Skeletal muscle cell (primary cell): ENCODE data around the gene PDLIM4.
A peak's percentile ranks its signal among the peaks of the same experiment; 100 is the strongest.

Source experiments
- DNase-seq: peaks from one replicate; pipeline ENCODE4 v3.0.0-alpha.2; 2010; ENCODE audit warnings: low read depth
- H3K4me3 ChIP-seq: 2 replicates; pipeline ENCODE4 v1.5.1; 2011; ENCODE audit warnings: low read depth, mild to moderate bottlenecking, control low read depth, low read length, moderate library complexity

PDLIM4 gene, protein sequence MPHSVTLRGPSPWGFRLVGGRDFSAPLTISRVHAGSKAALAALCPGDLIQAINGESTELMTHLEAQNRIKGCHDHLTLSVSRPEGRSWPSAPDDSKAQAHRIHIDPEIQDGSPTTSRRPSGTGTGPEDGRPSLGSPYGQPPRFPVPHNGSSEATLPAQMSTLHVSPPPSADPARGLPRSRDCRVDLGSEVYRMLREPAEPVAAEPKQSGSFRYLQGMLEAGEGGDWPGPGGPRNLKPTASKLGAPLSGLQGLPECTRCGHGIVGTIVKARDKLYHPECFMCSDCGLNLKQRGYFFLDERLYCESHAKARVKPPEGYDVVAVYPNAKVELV

DNA sequence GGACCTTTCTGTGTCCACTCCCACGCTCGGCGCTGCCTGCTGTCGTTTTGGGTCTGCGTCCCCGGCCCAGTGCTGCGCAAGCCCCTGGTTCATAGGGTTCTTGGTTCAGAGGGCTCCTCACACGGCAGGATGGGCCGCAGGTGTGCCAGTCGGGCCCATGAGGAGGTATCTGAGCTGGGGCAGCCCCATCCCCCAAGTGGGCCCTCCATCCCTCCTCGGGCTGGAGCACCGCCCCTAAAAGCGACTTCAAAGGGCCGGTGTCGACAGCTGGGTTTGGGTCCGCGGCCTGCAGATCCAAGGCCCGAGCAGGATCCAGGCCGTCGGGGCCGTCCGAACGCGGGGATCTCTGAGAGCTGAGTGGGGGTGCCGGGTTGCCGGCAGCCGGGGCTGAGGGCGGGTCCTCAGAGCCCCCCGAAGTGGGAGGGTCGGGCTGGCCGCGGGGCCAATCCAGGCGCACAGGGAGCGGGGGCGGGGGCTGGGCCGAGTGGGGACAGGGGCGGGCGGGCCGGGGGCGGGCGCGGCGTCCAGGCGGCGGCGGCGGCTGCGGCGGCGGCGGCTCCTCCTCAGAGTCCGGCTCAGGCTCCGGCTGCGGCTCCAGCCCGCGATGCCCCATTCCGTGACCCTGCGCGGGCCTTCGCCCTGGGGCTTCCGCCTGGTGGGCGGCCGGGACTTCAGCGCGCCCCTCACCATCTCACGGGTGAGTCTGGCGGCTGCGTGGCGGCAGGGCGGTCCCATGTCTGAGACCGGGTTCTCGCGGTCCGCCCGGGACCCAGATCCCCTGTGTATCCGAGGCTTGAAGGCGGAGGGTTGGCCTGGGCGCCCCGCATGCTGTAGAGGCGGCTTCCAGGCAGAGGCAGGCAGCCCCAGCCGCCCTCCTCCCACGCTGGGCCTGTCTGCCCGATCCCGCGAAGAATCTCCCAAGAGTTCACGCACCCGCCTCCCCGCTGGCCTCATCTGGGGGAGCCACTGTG lies at the start of gene PDLIM4:
Gene PDLIM4 (plus strand): TSS at position 566 of the 971 bp plus-strand sequence. CDS start 39 bp downstream, at position 605.
- DNase-seq = no peak
- H3K4me3 ChIP-seq = peak within 1 kb of the TSS; percentile 83

DNA sequence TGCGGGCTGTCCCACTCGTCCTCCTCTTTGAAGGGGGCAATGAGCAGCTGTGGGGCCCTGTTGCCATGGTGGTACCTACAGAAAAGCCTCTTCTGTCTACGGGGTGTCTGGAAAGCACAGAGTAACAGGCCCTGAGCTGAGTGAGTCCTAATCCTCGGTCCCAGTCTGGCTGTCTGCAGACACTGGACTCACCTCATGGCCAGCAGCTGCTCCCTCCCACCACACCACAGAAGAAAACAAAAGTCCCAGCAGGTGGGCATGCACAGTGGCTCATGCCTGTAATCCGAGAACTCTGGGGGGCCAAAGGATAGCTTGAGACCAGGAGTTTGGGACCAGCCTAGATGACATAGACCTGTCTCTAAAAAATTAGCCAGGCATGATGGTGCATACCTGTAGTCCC lies 49.7 kb upstream of the PDLIM4 start:
- H3K4me3 ChIP-seq = no peak overlapping the region

DNA sequence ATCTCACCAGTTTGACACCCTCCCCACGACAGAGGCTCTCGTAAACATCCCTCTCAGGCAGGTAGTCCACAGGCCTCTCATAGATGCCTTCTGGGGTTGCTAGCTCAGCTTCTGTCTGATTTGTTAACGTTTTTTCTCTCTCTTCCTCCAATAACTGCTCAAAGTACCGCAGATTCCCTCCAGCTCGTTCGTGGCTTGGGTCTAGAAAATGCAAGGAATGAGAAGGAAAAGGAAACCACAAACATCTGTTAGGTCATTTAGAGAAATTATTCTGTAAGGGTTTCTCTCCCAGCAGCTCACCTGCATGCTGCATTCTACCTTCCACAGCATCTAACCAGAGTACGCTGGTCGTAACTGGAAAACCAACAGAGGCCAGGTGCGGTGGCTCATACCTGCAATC lies 48.4 kb upstream of the PDLIM4 start:
- no peak for DNase-seq
- no peak overlapping the region for H3K4me3 ChIP-seq

More for the DNA sequence above, 49.7 kb upstream of the PDLIM4 start:
- DNase-seq = no peak

DNA sequence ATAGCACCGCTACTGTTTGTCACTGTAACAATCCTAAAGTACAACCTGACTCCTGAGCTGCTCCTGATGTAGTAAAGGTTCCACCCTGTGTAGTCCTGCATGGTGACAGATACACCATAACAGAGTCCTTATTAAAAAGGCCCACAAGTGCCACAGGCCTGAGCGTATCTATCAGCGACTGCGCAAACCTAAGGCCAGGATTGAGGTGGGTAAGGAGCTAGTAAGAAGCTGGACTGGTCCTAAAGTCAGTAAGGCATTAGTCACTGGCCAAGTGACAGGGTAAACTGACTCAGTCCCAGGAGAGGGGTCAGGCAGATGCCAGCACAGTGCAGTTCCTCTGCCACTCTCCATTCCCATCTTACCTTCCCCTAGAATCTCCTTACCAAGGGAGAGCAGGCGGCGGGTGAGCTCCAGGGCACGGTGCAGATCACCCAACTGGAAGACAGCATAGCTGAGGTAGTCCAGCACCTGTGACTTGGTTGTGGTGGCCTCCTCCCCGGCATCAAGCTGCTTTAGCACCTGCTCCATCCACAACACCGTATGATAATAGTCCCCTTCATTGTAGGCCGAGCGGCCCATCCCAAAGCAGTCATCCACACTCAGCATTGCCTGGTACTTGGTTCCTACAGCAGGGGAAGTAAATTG lies 47.5 kb upstream of the PDLIM4 start:
- H3K4me3 ChIP-seq = no peak overlapping the region
- no peak for DNase-seq

DNA sequence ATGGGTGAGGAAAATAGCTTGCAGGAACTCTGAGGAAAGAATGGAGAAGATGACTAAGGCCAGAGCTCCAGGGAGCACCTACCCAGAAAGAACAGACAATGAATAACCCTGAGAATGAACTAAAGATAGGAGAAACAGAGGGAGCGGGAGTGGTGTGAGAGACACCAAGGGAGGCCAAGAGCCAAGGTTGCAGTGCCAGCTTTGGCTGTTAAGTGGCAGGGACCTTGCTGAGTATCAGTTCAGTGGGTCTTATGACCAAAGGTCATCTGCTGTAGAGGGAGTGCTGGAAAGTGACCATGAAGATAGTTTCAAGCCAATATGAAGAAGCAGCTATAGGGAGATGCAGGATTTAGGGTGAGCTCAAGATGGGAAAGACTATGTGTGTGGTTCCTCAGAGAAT lies 46.6 kb upstream of the PDLIM4 start:
- no peak for DNase-seq
- H3K4me3 ChIP-seq = no peak overlapping the region

DNA sequence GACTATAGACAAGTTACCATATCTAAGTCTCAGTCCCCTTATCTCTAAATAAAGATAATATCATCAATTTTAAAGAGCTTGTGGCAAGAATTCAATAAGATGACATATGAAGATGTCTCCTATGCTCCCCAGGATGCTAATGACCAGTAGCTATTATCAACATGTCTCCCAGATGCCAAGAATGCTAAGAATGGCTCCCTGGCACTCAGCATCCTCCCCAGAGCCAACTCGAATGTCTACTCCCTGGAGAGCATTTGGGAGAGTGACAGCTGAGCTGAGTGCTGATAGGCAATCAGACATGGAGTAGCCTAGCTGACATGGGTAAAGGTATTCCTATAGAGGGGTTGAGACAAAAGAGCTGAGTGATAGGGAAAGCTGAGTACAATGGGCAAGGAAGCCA lies 45.7 kb upstream of the PDLIM4 start:
- H3K4me3 ChIP-seq = no peak overlapping the region
- DNase-seq = no peak

DNA sequence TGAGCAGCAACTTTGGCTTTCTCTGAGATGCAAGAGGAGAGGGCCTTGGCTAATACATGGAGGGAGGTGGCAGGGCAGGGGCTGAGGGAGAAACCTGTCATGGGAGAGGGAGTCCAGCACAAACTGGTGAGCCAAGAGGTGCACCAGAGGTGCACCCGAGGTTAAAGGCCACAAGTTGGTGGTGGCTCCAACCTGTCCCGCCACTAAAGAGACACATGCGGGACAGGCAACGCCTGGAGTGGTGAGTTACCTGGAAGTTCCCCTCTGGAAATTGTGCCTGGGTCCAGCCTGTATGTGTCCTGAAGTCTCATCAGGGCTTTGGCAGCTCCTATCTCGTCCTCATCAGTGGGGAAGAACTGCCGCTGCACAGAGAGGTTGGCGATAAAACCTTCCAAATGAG lies 43.8 kb upstream of the PDLIM4 start:
- no peak for DNase-seq
- no peak overlapping the region for H3K4me3 ChIP-seq

DNA sequence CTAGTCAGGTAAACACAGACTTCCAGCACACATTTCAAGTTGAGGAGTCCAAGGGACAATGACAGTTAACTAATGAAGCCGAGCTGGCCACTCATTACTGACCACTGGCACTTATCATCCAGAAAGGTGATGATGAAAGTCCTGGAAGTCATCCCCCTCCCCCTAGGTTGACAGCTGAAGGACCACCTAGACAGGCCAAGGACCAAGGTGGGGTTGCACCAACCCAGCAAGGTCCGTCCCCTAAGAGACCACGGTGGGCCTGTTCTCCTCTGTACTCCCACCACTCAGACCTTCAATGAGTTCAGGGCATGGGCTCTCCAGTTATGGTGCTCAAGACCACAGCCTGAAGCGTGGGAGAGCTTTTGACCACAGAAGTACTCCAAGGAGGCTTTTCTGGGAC lies 43.0 kb upstream of the PDLIM4 start:
- H3K4me3 ChIP-seq = no peak overlapping the region
- DNase-seq = no peak

DNA sequence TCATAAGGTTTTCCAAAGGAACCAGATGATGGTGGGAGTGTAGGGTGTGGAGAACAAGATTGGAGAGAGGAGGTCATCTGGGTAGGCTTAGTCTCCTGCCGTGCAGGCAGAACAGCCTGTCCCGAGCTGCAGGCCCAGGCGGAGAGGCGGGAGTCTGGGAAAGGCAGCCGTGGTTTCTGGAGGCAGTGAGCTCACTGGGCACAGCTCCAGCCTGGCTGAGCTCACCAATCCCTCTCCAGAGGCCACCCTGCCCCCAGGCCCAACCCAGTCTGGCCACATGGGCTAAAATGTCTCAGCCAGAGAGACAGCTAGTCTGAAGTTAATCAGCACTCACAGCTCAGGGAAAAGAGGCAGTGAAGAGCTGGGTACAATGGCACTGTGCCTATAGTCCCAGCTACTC lies 42.2 kb upstream of the PDLIM4 start:
- DNase-seq = peak; percentile 98
- no peak overlapping the region for H3K4me3 ChIP-seq

DNA sequence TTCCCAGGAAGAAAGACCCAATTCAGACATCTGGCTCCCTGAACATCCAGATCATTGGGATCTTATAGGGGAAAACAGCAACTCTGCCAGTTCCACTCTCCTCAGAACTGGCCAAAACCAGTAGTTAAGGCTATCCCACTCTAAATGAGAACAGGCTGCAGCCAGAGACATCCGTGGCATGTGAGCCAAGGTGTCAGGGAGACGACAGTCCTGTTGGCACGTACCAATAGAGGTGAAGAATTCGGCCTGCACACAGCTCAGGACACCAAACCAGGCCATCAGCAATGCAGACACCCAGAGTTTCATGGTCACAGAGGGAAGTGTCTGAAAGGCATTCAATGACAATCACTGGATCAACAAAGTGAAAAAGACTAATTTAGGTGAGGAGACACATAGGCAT lies 39.2 kb upstream of the PDLIM4 start:
- H3K4me3 ChIP-seq = no peak overlapping the region
- DNase-seq = no peak

DNA sequence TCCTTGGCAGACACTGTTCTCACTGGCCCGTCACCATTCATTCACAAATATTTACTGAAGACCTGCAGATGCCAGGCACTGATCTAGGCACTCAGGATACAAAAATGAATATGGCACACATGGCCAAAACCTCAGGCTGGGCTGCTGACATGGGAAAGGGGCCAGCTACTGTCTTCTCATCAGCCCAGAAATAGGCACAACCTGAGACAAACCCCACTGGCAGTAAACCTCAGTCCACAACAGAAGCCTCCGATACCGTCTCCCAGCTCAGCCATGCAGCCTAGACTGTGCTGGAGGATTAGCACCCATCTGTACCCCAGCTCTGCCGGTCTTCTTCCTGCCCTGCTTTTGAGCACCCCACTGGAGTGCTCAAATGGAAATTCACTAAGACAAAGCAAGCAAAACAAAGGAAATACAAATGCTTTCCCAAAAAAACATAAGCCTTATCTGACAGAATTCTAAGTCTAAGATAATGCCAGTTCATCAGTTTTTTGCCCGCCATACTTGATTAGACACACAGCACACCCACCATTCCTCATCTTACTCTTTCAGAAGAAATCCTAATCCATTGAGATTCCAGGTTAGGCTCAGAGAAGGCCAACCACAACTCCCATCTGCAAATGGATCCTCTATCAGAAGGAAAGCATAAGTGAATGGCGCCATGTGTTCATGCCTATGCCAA lies 38.1 kb upstream of the PDLIM4 start:
- no peak for DNase-seq
- no peak overlapping the region for H3K4me3 ChIP-seq

DNA sequence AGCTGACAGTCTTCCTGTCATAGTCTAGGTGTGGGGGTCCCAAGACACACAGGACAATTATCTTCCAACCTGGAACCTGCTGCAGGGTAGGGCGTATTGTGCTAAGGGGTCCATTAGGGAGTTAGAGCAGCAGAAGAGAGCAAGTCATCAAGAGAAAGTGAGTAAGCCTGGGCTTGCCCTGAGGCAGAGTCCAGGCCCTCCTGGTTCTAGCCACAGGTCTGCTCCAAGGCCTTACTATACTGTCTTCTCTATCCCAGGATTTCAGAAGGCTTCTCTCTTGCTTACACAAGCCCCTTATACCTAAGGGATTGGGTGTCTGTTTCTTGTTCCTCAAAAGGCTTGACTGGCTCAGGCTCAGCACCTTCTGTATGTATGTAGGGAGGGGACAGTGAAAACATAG lies 37.5 kb upstream of the PDLIM4 start:
- no peak for DNase-seq
- H3K4me3 ChIP-seq = no peak overlapping the region

DNA sequence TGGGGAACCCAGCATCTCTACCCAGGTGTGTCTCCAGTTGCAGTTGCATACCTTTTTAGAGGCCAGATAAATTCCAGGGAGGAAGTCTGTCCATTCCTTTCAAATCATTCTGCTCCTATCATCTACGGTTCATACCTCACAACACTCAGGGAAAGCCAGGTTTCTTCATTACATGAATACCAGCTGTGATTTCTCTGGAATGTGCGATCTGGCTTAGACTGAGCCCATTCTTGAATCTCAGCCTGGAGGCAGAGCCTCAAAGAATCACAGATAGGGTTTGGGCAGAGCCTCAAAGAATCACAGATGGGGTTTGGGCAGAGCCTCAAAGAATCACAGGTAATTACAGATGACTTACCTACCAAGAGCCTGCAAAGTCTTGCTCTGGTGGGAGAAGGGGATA lies 37.0 kb upstream of the PDLIM4 start:
- H3K4me3 ChIP-seq = no peak overlapping the region
- DNase-seq = no peak

DNA sequence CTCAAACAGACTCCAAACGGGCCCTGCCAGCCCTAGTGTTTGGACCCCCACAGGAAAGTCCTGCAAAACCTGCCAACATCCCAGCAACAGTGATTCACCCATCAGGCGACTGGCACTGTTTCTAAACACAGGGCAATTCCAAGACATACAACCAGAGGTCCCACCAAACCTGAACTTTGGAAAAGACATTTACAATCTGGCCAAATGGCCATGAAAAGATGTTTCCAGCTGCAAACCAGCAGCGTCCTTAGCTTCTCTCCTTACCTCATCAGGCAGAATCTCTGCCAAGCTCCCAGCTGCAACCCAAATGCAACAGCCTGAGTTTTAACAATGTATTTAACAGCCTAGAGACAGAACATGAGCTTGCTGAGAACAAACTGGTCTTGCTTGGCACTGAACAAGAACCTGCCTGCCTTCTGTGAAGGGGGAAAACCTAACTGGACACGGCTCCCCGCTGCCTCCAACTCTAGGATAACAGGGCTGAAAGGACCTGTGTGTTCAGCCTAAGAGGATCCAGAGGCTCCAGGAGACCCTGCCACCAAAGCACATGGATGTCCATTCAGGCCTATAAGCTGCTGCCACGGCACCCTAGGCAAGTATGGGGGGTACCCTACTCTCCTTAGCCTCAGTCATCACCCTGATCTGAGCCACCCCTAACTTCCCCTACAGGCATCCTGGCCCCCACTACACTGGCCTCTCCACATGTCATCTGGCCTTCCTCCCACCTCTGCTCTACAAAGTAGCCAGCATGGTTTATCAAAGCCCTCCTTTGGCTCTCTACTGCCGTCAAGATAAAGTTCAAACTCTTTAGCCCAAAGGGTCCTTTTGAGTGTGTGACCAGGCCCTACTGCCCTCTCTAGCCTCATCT lies 35.5 kb upstream of the PDLIM4 start:
- peak; percentile 76 for DNase-seq

DNA sequence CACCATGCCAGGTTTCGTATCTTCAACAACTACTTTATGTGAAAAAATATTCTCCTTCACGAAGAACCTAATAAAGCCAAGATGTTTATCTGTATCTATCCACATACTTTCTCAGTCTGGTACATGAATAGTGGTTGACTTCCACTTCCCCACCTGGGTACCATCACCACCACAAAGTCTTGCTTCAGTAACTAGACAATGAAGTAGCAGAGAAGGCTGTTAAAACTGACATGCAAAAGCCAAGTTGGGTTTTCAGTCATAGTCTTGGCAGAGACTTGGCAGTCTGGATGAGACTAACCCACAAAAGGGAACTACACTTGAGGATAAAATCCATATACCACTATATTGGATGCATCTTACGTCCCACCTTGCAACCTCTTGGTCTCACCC lies 34.9 kb upstream of the PDLIM4 start:
- no peak overlapping the region for H3K4me3 ChIP-seq
- DNase-seq = no peak

More for the DNA sequence above, 35.5 kb upstream of the PDLIM4 start:
- no peak overlapping the region for H3K4me3 ChIP-seq

DNA sequence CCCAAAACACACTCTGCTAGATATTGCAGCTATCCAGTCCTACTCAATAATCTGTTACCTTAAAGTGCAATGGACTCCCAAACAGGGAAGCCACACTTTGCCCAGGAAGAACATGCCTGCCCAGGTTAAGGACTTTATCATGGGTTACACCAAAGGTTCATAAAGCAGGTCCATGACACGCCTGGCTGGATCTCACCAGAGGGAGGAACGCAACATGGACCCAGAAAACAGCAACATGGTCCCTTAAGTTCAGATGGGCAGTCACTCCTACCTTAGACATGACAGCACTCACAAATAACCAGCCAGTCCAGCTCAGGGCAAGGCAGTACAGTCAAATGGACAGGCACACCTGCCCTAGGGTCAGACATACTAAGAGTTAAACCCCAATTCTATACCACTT lies 33.6 kb upstream of the PDLIM4 start:
- H3K4me3 ChIP-seq = no peak overlapping the region
- no peak for DNase-seq

DNA sequence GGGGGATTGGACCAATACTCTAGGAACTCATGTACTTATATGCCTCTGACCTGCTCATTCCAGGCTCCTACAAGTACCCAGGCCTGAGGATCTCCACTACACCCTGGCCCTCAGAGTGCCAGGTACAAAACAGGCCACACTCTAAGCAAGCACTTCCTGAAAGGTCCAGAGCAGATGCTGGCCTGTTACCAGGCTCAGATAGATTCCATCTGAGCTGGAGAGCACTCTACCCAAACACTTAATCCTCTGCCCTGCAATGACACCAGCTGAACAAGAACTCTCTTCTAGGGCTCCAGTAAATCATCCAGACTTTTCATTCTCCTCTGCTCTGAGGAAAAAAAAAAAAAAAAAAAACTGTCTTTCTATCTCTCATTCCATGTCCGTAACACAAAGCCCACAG lies 32.8 kb upstream of the PDLIM4 start:
- no peak for DNase-seq
- H3K4me3 ChIP-seq = peak overlapping the region; percentile 74

DNA sequence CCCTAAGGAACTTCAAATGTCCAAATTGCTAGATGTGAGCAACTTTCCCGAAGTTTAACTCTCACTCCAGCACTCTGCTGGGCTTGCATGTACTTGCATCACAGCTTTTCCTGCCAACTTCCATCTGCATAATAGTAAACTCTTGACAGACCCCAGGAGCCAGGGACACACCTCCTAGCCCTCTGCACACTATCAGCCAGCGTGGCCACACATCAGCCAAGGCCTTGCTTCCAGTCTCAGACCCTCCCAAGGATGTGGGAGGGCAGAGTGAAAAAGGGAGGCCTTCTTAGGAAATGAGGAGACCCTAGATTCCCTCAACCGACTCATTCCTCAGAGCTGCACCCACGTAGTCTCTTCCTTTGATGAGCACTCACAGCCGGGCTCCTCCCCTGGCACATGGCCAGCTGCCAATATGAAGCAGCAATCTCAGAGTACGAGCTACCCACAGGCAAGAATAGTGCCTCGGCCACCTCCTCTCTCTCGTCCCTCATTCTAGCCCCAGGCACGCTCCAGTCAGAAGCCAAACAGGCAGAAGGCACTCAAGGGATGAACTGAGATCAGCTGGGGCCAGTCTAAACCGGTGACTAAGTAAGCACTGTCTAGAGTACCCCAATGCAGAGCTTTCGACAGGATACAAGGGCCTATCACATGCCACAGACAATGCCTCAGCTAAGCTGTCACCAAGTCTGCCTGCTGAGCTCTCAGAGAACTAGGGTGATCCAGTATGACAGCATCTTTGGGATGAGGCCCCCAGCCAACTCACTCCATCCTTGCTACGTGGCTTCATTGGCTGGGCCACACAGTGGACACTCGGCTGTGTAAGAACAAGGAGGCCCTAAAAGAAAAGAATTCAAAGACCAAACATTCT lies 32.1 kb upstream of the PDLIM4 start:
- DNase-seq = peak; percentile 88
- peak overlapping the region; percentile 74 for H3K4me3 ChIP-seq
